HG02610 (cell line): ENCODE measurements around the gene PCDHGA8.
"Not testable (repeated sequence)": the region's sequence is repeated elsewhere in the genome, so short reads cannot be mapped to it uniquely, and the experiment has no call there.

ENCODE experiments used
- ATAC-seq: cut with Tn5 transposase; IDR thresholded peaks from one replicate; pipeline ENCODE4 v1.9.1; 2021; ENCODE audit warnings: mild to moderate bottlenecking, moderate library complexity; ENCODE audit not compliant: unreplicated experiment

Gene PCDHGA8

GRCh38 chr5:141392429-141393198, at the start of gene PCDHGA8:
Gene PCDHGA8, plus strand, starts transcription at chr5:141392633. Its CDS starts 181 bp downstream, at chr5:141392814.
- ATAC-seq = no peak

- ATAC-seq = no peak
These were observed 49.7 kb upstream of the PCDHGA8 start for GRCh38 chr5:141342773-141343172.

DNA sequence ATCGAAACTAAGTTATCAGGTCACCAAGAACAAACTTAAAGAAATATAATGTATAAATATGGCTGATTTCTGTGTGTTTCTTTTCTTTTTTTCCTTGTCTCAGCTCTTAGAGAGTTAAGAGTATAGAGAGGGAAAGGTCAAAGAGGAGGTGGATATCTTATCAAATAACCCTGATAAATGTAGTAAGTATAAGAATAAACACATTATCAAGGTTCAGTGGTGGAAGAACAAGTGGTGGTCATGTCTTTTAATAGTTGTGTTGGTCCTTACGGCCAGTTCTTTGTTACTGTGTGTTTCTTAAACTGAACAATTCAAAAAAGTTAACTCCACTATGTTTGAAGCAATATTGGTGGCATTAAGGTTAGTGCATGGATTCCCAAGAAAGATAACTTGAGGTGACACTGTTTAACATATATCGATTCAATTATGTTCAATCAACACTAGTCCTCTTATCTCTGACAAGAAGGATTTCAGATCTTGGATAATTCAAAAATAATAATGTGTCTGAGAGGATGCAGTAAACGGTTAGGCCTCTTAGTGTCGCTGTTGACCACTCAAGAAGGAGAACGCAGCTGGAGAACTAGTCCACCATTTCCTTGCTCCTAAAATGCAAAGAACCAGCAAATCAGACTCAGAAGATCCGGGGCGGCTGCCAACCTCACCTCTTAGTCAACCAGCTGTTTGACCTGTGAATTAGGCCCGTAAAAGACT, 49.0 kb upstream of the PCDHGA8 start, which contains the start of gene PCDHGA3:
PCDHGA3 (plus strand) TSS at position 588 of the 711 bp plus-strand sequence. CDS start 205 bp downstream, outside the sequence.
- no peak for ATAC-seq

GRCh38 chr5:141343953-141344463, 48.4 kb upstream of the PCDHGA8 start:
- no peak for ATAC-seq

GRCh38 chr5:141345327-141345726, 47.1 kb upstream of the PCDHGA8 start:
- ATAC-seq = no peak

- ATAC-seq = not testable (repeated sequence)
These were observed 46.4 kb upstream of the PCDHGA8 start for GRCh38 chr5:141346017-141346416.

GRCh38 chr5:141349917-141350619, 42.4 kb upstream of the PCDHGA8 start, which contains the start of gene PCDHGB1:
Gene PCDHGB1, plus strand, starts transcription at chr5:141350099. Its CDS starts 162 bp downstream, at chr5:141350261.
- peak; percentile 41 for ATAC-seq

DNA sequence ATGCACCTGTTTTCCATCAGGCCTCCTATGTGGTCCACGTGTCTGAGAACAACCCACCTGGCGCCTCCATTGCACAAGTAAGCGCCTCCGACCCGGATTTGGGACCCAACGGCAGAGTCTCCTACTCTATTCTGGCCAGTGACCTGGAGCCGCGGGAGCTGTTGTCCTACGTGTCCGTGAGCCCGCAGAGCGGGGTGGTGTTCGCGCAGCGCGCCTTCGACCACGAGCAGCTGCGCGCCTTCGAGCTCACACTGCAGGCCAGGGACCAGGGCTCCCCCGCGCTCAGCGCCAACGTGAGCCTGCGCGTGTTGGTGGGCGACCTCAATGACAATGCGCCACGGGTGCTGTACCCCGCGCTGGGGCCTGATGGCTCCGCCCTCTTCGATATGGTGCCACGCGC, 40.8 kb upstream of the PCDHGA8 start:
- ATAC-seq = no peak

DNA sequence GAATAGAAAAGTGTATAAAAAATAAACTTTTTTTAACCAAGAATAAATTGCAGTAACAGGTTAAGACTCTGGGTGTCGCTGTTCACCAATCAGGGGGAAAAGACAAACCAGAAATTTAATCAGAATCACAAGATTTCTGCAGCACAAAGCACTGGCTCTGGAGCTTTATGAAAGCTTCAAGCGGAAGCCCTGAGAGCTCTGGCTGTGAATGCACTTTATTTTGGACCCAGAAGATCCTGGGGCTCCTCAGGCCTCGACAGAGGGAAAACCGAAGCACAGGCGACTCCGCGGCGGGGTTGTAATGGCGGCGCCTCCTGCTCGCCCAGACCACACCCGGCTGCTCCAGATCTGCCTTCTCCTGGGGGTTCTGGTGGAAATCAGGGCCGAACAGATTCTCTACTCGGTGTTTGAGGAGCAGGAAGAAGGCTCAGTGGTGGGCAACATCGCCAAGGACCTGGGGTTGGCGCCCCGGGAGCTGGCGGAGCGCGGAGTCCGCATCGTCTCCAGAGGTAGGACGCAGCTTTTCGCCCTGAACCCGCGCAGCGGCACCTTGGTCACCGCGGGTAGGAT, 37.4 kb upstream of the PCDHGA8 start, which contains the start of gene PCDHGA4:
PCDHGA4 (plus strand) TSS at position 122 of the 570 bp plus-strand sequence; CDS start at position 209, 87 bp downstream.
- ATAC-seq = no peak

GRCh38 chr5:141355641-141356040, 36.8 kb upstream of the PCDHGA8 start:
- ATAC-seq = no peak

GRCh38 chr5:141356133-141356532, 36.3 kb upstream of the PCDHGA8 start:
- no peak for ATAC-seq

- no peak for ATAC-seq
These were observed 35.5 kb upstream of the PCDHGA8 start for GRCh38 chr5:141356950-141357349.

GRCh38 chr5:141359790-141360426, 32.5 kb upstream of the PCDHGA8 start, which contains the start of gene PCDHGB2:
Gene PCDHGB2, plus strand, starts transcription at chr5:141359994. Its CDS starts 142 bp downstream, at chr5:141360136.
- peak; percentile 79 for ATAC-seq

DNA sequence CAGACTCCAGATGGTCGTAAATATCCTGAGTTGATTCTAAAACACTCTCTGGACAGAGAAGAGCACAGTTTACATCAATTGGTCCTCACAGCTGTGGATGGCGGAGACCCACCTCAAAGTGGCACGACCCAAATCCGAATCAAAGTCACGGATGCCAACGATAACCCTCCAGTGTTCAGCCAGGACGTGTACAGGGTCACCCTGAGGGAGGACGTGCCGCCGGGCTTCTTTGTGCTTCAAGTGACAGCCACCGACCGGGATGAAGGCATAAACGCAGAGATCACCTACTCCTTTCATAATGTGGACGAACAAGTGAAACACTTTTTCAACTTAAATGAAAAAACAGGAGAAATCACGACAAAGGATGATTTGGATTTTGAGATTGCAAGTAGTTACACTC, 31.7 kb upstream of the PCDHGA8 start:
- no peak for ATAC-seq

DNA sequence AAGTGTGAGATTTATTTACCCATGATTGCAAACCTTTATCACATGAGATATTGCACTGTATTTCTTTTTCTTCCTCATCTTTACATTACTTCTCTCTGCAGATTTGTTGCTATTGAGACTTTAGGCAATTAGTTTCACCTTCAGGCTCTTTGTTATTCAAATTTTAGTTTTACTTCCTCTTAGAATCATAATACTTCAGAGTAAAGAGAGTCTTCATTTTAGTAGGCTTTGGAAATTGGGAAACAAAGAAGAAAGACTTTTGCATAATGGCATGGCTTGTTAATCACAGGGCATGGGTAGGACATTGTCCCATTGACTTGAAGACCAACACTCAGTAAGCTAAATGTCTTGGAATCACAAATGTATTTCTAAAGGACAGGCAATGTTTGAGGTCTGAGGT, 29.7 kb upstream of the PCDHGA8 start:
- ATAC-seq = no peak

GRCh38 chr5:141363952-141364660, 28.3 kb upstream of the PCDHGA8 start, which contains the start of gene PCDHGA5:
Gene PCDHGA5, plus strand, starts transcription at chr5:141364162. Its CDS starts 169 bp downstream, at chr5:141364331.
- ATAC-seq = no peak

- ATAC-seq = no peak
These were observed 26.2 kb upstream of the PCDHGA8 start for GRCh38 chr5:141366016-141366896.
